SJCRH30 (cell line): ENCODE data around the gene ADAM12. TPM values are rescaled to one million over a fixed set of nuclear protein-coding genes. Genes with fewer than 3 reads are reported as not detected.
"Not testable (repeated sequence)": the region's sequence is repeated elsewhere in the genome, so short reads cannot be mapped to it uniquely, and the experiment has no call there.

Experiments
- DNase-seq, 2 experiments: peaks; one replicate each; pipeline ENCODE4 v3.0.0-alpha.2; 2015 to 2020
- H3K27ac ChIP-seq: fragments of 250-450 bp; sonication (Bioruptor Pico); 2 replicates; pipeline ENCODE4 v1.5.1; 2020; ENCODE audit warnings: mild to moderate bottlenecking, moderate library complexity
- H3K27me3 ChIP-seq: fragments of 250-450 bp; sonication (Bioruptor Pico); 2 replicates; pipeline ENCODE4 v1.5.1; 2020; ENCODE audit warnings: mild to moderate bottlenecking, moderate library complexity
- H3K36me3 ChIP-seq: fragments of 250-450 bp; sonication (Bioruptor Pico); 2 replicates; pipeline ENCODE4 v1.5.1; 2020; ENCODE audit warnings: mild to moderate bottlenecking, moderate library complexity
- H3K4me1 ChIP-seq: fragments of 250-450 bp; sonication (Bioruptor Pico); 2 replicates; pipeline ENCODE4 v1.5.1; 2020; ENCODE audit warnings: mild to moderate bottlenecking, moderate library complexity
- H3K4me3 ChIP-seq: fragments of 250-450 bp; sonication (Bioruptor Pico); 2 replicates; pipeline ENCODE4 v1.5.1; 2020; ENCODE audit warnings: mild to moderate bottlenecking, moderate library complexity
- H3K9me3 ChIP-seq: fragments of 250-450 bp; sonication (Bioruptor Pico); replicated peaks from 2 replicates; pipeline ENCODE4 v1.5.1; 2020; ENCODE audit warnings: mild to moderate bottlenecking, moderate library complexity
- total RNA-seq: library from RNA; depleted of rRNA; stranded (reverse); fragments of >200 nt; shearing (Covaris generic); gene quantifications from 2 replicates; pipeline ENCODE4 v1.2.3, GENCODE V29; 2014

ADAM12 gene
- total RNA-seq, 1 experiment from 2014 or later, result 0.26 TPM

- no peak for DNase-seq
- no peak overlapping the region for H3K27ac ChIP-seq
- H3K9me3 ChIP-seq, result no peaks in the 10 kb centered on the region
- H3K4me3 ChIP-seq, result no peak overlapping the region
- H3K36me3 ChIP-seq, result no peaks in the 10 kb centered on the region
- H3K4me1 ChIP-seq, result no peaks in the 10 kb centered on the region
- no peaks in the 10 kb centered on the region for H3K27me3 ChIP-seq
These were observed 201.5 kb downstream of the ADAM12 start for GRCh38 chr10:126186766-126187165.

- Histone ChIP-seq H3K4me3 (no peak overlapping the region), H3K27ac (no peak overlapping the region), H3K36me3 (no peaks in the 10 kb centered on the region), H3K27me3 (no peaks in the 10 kb centered on the region), H3K4me1 (no peaks in the 10 kb centered on the region), H3K9me3 (no peaks in the 10 kb centered on the region)
- DNase-seq, result no peak
These were observed 202.4 kb downstream of the ADAM12 start for GRCh38 chr10:126185676-126186447.

DNA sequence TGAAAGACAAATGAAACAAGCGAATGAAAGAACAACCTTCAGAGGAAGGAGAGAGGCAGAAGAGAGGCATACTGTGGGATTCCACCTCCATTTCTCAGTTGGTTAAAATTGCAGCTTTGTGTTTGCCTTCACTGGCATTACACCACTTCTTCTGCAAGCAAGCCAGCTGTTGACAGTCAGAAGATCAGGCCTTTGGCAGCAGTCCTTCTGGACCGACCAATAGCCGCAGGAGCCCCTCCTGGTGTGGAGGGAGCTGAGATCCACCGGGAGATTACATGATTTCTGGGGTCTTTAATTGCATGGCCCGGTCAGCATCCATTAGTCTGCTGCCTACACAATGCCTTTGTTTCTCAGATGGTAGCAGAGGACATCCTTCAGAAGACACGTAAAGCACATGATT lies 206.7 kb downstream of the ADAM12 start:
- no peaks in the 10 kb centered on the region for H3K4me1 ChIP-seq
- no peaks in the 10 kb centered on the region for H3K9me3 ChIP-seq
- no peak overlapping the region for H3K4me3 ChIP-seq
- no peak overlapping the region for H3K27ac ChIP-seq
- no peak for DNase-seq
- H3K27me3 ChIP-seq, result no peaks in the 10 kb centered on the region
- no peaks in the 10 kb centered on the region for H3K36me3 ChIP-seq

- Histone ChIP-seq H3K27me3 (no peaks in the 10 kb centered on the region), H3K4me1 (no peaks in the 10 kb centered on the region), H3K36me3 (no peaks in the 10 kb centered on the region), H3K4me3 (no peak overlapping the region), H3K27ac (no peak overlapping the region), H3K9me3 (no peaks in the 10 kb centered on the region)
- no peak for DNase-seq
These were observed 208.6 kb downstream of the ADAM12 start for GRCh38 chr10:126179637-126180036.

DNA sequence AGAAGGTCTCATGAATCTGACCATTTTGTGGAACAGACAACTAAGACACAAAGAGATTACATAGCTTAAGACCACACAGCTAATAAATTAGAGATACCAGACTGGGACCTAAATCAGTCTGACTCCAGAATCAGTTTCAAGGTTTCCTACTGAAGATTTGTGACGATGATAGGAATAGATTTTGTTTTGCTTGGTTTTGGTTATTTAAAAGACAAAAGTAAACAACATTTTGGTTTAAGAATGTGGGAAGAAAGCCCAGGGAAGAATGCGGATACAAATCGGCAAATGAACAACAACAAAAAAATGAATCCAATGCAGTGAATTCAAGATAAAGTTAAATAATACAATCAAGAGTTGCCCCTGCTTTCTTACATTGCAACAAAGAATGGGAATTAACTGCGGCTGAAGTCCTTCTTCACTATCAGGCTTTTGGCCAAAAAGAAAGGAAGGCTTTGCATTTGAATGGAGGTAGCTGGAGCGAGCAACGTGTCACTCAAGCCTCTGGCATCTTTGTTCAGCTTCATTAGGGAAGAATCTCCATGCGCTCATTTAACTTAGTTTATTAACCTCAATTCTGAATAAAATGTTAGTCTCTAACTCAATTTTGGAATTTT lies 210.8 kb downstream of the ADAM12 start:
- DNase-seq, result no peak
- Histone ChIP-seq H3K9me3 (no peaks in the 10 kb centered on the region), H3K27ac (no peak overlapping the region), H3K4me1 (no peaks in the 10 kb centered on the region), H3K36me3 (no peaks in the 10 kb centered on the region), H3K27me3 (no peaks in the 10 kb centered on the region), H3K4me3 (no peak overlapping the region)

DNA sequence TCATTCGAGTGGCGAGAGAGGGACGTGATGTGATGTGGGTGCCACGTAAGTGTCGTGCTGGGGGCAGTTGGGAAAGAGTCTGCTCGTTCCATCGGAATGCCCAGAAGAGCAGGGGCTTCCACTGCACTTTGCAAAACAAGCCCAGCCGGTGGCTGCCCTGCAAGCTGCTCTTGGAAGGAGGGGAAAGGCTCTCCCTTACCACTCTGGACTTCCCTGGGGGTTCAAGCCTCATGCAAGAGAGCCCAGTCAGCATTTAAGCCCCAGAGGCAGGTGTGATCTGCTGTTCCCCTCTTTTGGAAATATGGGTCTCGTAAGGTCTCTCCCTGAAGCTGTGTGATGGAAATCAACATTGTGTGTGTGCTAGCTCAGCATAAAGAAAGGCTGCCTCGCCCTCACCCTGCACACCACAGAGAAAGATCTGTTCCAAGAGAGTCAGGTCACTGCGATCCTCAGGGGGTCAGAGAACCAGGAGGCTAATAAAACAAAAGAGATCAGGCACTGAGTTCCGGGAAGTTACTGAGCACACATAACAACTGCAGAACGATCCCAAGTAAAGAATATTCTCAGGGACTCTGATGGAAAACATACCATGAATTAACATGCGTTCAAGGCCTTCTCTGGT lies 212.5 kb downstream of the ADAM12 start:
- Histone ChIP-seq H3K4me1 (no peaks in the 10 kb centered on the region), H3K9me3 (no peaks in the 10 kb centered on the region), H3K27ac (no peak overlapping the region)

GRCh38 chr10:126172755-126173154 lies 215.5 kb downstream of the ADAM12 start:
- H3K9me3 ChIP-seq, DNase-seq, H3K4me1 ChIP-seq, H3K36me3 ChIP-seq, H3K4me3 ChIP-seq, H3K27me3 ChIP-seq, H3K27ac ChIP-seq: not testable (repeated sequence)

More for the DNA sequence above, 212.5 kb downstream of the ADAM12 start:
- Histone ChIP-seq H3K36me3 (no peaks in the 10 kb centered on the region), H3K27me3 (no peaks in the 10 kb centered on the region), H3K4me3 (no peak overlapping the region)
- DNase-seq, result no peak

GRCh38 chr10:126171555-126171954 lies 216.7 kb downstream of the ADAM12 start:
- no peaks in the 10 kb centered on the region for H3K27me3 ChIP-seq
- DNase-seq, result peak in 1 of 2 experiments; percentile 21
- no peaks in the 10 kb centered on the region for H3K4me1 ChIP-seq
- H3K9me3 ChIP-seq, result no peaks in the 10 kb centered on the region
- no peak overlapping the region for H3K27ac ChIP-seq
- no peak overlapping the region for H3K4me3 ChIP-seq
- H3K36me3 ChIP-seq, result no peaks in the 10 kb centered on the region

- H3K4me1 ChIP-seq, result no peaks in the 10 kb centered on the region
- no peaks in the 10 kb centered on the region for H3K9me3 ChIP-seq
- no peak overlapping the region for H3K27ac ChIP-seq
- no peaks in the 10 kb centered on the region for H3K36me3 ChIP-seq
- H3K4me3 ChIP-seq, result no peak overlapping the region
- no peaks in the 10 kb centered on the region for H3K27me3 ChIP-seq
- DNase-seq, result no peak
These were observed 217.5 kb downstream of the ADAM12 start for GRCh38 chr10:126170776-126171175.

DNA sequence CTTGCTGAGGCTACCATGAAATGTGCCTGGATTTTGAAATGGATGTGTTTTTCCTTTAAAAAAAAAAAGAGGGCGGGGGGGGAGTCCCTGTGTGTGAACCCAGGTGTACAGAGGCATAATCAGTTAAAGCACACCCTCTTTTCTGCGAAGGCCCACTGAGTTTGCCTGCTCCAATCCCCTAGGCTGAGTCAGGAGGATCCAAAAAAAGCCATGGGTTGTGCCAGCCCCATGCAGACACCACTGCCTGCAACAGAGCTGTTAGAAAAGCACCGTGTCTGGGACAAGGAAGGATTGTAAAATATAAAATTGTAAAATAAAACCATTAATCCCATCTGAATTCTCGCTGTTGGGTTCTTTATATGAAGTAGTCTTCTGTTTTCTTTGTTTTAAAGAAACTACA lies 217.9 kb downstream of the ADAM12 start:
- H3K27me3 ChIP-seq, result no peaks in the 10 kb centered on the region
- H3K4me3 ChIP-seq, result no peak overlapping the region
- no peaks in the 10 kb centered on the region for H3K9me3 ChIP-seq
- no peaks in the 10 kb centered on the region for H3K36me3 ChIP-seq
- no peaks in the 10 kb centered on the region for H3K4me1 ChIP-seq
- H3K27ac ChIP-seq, result no peak overlapping the region
- no peak for DNase-seq

DNA sequence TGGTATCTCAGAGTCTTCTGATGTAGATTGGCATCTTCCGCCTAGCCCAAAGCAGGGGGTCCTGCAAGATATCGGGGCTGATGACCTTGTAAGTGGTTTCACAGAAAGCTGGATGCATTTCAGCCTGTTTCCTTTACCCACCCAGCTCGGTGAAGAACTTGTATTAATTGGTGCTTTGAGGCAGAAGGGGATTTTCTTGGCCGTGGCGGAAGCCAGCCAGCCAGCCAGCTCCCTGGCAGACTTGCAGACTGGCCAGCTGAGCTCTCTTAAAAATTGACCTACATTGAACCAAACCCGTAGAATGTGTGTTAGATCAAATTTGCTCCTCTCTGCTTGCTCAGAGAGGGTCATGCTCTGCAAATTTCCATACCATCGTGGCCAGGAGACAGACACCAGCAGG lies 218.4 kb downstream of the ADAM12 start:
- Histone ChIP-seq H3K36me3 (no peaks in the 10 kb centered on the region), H3K27me3 (no peaks in the 10 kb centered on the region), H3K4me1 (no peaks in the 10 kb centered on the region), H3K9me3 (no peaks in the 10 kb centered on the region), H3K4me3 (no peak overlapping the region), H3K27ac (no peak overlapping the region)
- DNase-seq, result no peak

DNA sequence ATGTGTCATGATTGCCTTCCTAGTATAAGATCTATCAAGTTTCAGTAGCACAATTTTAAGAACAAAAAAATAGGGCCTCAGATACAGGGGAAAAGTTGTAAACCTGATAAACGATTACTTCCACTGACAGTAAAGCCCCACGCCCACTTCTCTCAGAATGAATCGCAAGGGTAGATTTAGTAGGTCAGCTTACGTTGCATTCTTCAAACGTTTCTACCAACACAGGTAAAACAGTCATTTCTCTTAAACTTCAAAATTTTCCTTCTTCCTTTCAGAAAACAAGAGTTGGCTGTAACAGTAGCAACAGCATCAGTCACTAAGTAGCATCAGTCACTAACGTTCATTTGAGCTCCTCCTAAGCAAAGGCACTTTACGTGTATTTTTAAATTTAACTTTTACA lies 221.5 kb downstream of the ADAM12 start:
- Histone ChIP-seq H3K36me3 (no peaks in the 10 kb centered on the region), H3K9me3 (no peaks in the 10 kb centered on the region), H3K27me3 (no peaks in the 10 kb centered on the region), H3K4me1 (no peaks in the 10 kb centered on the region), H3K4me3 (no peak overlapping the region), H3K27ac (no peak overlapping the region)
- no peak for DNase-seq

DNA sequence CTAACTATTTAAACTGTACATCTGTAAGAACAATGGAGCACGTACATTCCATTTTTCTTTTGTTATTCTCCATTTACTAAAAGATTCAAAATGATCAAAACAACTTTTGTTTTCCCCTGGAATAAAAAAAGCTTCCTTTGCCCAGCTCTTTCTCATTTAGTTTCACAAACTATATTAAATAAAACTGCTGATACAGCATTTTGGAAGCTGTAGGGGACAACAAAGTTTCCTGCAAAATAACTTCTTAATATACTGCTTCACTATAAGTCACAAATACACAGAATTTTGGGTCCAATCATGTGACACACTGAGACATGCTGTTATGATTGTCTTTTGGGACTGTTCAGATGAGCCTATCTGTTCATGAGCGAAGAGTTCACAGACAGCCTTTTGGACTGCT lies 222.4 kb downstream of the ADAM12 start:
- no peaks in the 10 kb centered on the region for H3K36me3 ChIP-seq

DNA sequence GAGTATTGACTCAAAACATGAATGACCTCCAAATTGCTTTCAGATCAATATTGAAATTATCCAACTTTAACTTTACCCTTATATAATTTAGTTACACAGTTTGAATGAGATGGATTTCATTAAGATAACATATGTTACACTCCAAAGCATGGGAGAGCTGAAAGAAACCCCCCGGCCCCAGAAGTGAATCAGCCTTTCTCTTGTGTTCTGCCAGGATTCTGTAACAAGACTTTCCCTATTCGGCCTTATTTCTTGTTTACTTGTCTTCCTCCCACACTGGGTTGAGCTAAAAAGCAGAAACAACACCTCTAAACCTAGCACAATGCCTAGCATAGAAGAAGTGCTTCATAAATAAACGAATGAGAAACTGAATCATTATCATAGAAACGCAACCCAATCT lies 224.8 kb downstream of the ADAM12 start:
- Histone ChIP-seq H3K27me3 (no peaks in the 10 kb centered on the region), H3K4me3 (no peak overlapping the region), H3K36me3 (no peaks in the 10 kb centered on the region), H3K4me1 (no peaks in the 10 kb centered on the region), H3K27ac (no peak overlapping the region), H3K9me3 (no peaks in the 10 kb centered on the region)
- no peak for DNase-seq

More for the DNA sequence above, 222.4 kb downstream of the ADAM12 start:
- H3K27ac ChIP-seq, result no peak overlapping the region
- H3K27me3 ChIP-seq, result no peaks in the 10 kb centered on the region
- no peak for DNase-seq
- no peaks in the 10 kb centered on the region for H3K9me3 ChIP-seq
- H3K4me1 ChIP-seq, result no peaks in the 10 kb centered on the region
- no peak overlapping the region for H3K4me3 ChIP-seq

- H3K4me3 ChIP-seq, result no peak overlapping the region
- DNase-seq, result no peak
- no peaks in the 10 kb centered on the region for H3K4me1 ChIP-seq
- no peaks in the 10 kb centered on the region for H3K36me3 ChIP-seq
- H3K9me3 ChIP-seq, result no peaks in the 10 kb centered on the region
- no peak overlapping the region for H3K27ac ChIP-seq
- no peaks in the 10 kb centered on the region for H3K27me3 ChIP-seq
These were observed 226.6 kb downstream of the ADAM12 start for GRCh38 chr10:126161691-126162090.
